ENCODE measurements around the gene DDX43. TPM values are rescaled to one million over a fixed set of nuclear protein-coding genes. Genes with fewer than 3 reads are reported as not detected.

DDX43 gene
- total RNA-seq, 1 experiment from 2014 or later = 0.33 TPM

DNA sequence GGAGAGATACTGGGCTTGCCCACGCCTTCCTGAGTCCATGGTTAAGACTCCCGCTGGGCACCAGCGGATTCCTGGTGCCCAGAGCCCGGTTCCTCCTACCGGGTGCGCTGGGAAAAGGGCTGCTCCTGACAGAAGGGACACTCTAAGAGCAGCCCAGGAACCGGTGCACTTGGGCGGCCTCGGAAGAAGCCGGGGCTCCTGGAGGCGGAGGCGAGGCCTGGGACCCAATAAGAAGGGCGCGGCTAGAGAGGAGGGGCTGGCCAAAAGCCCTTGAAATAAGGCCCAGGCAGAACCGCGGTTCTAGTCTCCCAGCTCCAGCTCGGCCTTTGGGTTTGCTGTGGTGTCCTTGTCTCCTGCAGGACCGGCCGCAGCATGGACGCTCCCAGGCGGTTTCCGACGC is 32.3 kb upstream of the DDX43 start, which contains the start of gene KHDC3L:
TSS of gene KHDC3L (plus strand) at position 301 of the 400 bp plus-strand sequence. CDS start at position 373, 72 bp downstream.
- H3K36me3 Mint-ChIP-seq (ENCODE audit: insufficient read depth in 1 of 3, low read depth in 3 of 3) = no peaks in the 10 kb centered on the region
- Histone ChIP-seq H2BK15ac (ENCODE audit: low read depth, low read length) (no peak within 1 kb of the TSS), H3K18ac (ENCODE audit: insufficient read length, low read depth, low read length) (no peak within 1 kb of the TSS), H4K91ac (ENCODE audit: insufficient read length, low read depth, low read length) (no peak within 1 kb of the TSS), H3K79me2 (ENCODE audit: insufficient read depth, low read length) (no peaks in the 10 kb centered on the region), H3K27me3 (ENCODE audit: insufficient read depth, low read length) (no peaks in the 10 kb centered on the region), H3K27ac (ENCODE audit: insufficient read length, low read depth, low read length) (no peak within 1 kb of the TSS), H4K5ac (ENCODE audit: insufficient read length, low read depth, low read length) (no peak within 1 kb of the TSS), H4K8ac (replicated peaks; ENCODE audit: insufficient read length, low read depth, low read length) (no peak within 1 kb of the TSS), H3K4me2 (ENCODE audit: insufficient read depth, insufficient read length, low read length) (no peak within 1 kb of the TSS), H3K23me2 (ENCODE audit: insufficient read length, low read depth, low read length, poor library complexity, severe bottlenecking) (no peaks in the 10 kb centered on the region), H3K4me1 (ENCODE audit: insufficient read depth, low read length) (no peaks in the 10 kb centered on the region), H2BK20ac (ENCODE audit: low read depth, low read length, poor library complexity, severe bottlenecking) (no peak within 1 kb of the TSS), H3K79me1 (ENCODE audit: insufficient read depth, low read depth, low read length, poor library complexity, severe bottlenecking) (no peaks in the 10 kb centered on the region), H3K9me3 (ENCODE audit: control insufficient read depth, low read depth, low read length) (no peaks in the 10 kb centered on the region), H2BK120ac (ENCODE audit: low read depth, low read length, poor library complexity, severe bottlenecking) (no peak within 1 kb of the TSS), H3K4ac (ENCODE audit: low read depth, low read length) (no peak within 1 kb of the TSS), H3T11ph (ENCODE audit: low read length) (no peak within 1 kb of the TSS), H2AK5ac (ENCODE audit: insufficient read length, low read length) (no peak within 1 kb of the TSS), H2BK12ac (ENCODE audit: insufficient read length, low read depth, low read length) (no peak within 1 kb of the TSS), H3K23ac (ENCODE audit: insufficient read length, low read depth, low read length) (no peak within 1 kb of the TSS), H4K20me1 (ENCODE audit: control insufficient read depth, insufficient read depth, insufficient read length) (no peaks in the 10 kb centered on the region), H3K9ac (ENCODE audit: extremely low read depth, insufficient read length, low read length) (no peak within 1 kb of the TSS), H3K14ac (ENCODE audit: insufficient read depth, low read length) (no peak within 1 kb of the TSS), H2AFZ (ENCODE audit: low read length) (no peak within 1 kb of the TSS), H2BK5ac (ENCODE audit: insufficient read length, low read length) (no peak within 1 kb of the TSS), H3K56ac (ENCODE audit: insufficient read length, low read depth, low read length) (no peak within 1 kb of the TSS)
- H3K27ac Mint-ChIP-seq = peak within 1 kb of the TSS in 2 of 3 experiments; percentile 1 to 12; a peak in 1 of 7 replicates
- no peaks in the 10 kb centered on the region; a peak in 1 of 4 replicates for H3K4me1 Mint-ChIP-seq
- TF ChIP-seq CTCF (conservative IDR thresholded peaks at IDR 0.05) = no peak
- H3K9me3 Mint-ChIP-seq = peaks cover 0 to 3% of the 10 kb centered on the region in 2 experiments; a peak in 2 of 5 replicates
- no peaks in the 10 kb centered on the region for H3K27me3 Mint-ChIP-seq (ENCODE audit: low read depth)
- no CpG with 5 or more reads among the region's 23 CpGs for WGBS (ENCODE audit: extremely low coverage, insufficient read length, low lambda C conversion rate)
- no peak within 1 kb of the TSS for H3K4me3 Mint-ChIP-seq
- DNase-seq = no peak

Data from H9 (cell line).